ENCODE data around the gene ATOH8.

ATOH8 gene

DNA sequence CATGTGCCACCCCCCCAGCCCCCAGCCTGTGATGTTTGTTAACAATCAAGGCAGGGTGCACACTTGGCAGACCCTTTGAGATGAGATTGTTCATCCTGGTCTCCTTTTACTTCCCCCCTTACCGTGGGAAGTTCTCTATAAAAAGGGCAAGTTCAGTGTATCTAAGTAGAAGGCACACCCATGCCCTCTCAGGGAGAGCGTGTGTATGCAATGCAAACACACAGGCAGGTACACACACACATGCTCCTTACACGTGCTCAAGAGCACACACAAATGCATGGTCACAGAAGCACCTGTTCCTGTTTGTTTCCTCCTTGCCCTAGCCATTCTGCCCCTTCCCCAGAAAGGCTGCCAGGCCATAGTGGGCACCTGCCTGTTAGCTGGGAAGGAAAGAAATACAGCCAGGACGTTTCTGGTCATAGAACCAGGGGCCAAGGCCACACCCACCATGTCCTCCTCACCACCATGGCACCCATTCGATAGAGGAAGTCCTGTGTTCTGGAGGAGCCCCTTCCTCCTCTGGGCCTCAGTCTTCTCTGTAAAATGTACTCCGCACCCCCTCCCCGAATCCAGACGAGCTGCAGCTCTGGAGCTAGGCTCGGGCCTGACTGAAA, 3.1 kb downstream of the ATOH8 start:
- DNase-seq = no peak

DNA sequence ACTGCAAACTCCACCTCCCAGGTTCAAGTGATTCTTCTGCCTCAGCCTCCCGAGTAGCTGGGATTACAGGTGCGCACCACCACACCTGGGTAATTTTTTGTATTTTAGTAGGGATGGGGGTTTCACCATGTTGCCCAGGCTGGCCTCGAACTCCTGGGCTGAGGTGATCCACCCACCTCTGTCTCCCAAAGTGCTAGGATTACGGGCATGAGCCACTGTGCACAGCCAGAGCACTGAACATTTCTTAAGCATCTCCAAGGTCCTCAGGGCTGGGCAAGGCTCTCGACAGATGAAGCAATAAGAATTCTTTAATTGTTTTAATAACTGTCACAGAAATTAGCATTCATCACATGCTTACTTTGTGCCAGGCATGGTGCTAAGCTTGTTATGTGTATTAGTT, 4.1 kb downstream of the ATOH8 start:
- no peak for DNase-seq

DNA sequence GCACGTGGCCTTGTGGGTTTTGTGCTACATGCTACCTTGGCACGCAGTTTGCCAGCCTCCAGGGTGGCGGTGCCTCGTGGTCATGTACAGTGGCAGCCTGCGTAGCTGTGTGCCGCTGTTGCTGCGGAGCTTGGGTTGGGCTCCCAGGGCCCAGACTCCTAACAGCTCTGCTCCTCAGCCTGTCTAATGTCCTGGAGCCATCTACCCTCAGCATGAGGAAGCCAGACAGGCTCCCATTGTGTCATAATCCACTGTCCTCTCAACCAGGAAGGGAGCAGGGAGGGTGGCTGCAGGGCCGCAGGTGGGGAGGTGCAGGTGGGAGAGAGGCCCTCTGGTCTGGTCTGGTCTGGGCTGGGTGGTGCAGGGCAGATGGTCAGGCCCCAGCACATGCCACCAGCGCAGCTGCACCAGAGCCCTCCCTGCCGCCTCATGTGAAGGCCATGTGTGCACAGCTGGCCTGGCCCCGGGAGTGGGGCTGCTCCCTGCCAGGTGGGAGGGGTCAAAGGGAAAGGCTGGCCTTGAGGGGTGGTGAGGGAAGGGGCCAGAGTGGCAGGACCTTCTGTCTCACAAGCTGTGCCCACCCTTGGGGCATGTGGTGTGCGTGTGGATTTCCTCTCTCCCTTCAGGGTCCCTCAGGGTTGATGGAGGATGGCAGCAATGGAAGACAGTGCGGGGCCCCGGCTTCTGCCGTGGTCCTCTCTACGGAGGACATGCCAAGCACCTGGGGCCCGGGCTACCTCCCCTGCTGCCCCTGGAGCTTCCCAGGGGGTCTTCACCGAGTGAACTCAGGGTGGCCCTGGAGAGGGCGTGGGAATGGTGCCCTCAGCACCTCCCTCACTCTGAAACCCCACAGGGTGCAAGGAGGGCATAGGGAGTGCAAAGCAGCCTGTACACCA, 4.8 kb downstream of the ATOH8 start:
- no peak for DNase-seq

DNA sequence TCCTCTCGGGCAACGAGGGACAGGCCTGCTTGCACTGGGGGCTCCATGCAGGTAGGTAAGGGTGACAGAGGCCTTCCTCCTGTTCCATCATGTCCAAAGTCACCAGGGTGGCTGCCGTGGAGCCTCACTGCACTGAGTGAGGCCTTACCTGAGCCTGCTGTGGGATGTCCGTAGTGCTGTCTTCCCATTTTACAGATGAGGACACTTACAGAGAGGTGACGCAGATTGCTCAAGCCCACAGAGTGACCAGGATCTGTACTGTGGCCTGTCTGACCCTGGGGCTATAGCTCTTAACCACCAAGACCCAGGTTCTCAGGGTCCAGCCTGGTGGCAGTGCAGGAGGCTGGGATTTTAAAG, 5.4 kb downstream of the ATOH8 start:
- no peak for DNase-seq

DNA sequence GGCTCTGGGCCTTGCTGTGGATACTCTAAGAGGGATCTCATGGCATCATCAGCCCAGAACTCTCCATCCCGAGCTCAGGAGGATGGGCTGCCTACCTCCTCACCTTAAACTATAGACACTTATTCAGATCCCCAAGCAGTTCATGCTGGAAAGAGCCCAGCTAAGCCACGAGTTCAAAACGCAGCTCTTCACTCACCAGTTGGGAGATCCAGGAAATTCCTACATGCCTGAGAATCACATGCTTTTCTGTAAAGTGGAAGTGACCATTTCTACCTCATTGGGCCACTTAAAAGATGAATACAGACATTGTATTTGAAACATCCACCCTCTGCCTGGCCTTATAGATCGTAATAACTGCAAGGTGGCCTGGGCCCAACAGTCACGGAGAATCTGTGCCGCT, 6.6 kb downstream of the ATOH8 start:
- DNase-seq = no peak

DNA sequence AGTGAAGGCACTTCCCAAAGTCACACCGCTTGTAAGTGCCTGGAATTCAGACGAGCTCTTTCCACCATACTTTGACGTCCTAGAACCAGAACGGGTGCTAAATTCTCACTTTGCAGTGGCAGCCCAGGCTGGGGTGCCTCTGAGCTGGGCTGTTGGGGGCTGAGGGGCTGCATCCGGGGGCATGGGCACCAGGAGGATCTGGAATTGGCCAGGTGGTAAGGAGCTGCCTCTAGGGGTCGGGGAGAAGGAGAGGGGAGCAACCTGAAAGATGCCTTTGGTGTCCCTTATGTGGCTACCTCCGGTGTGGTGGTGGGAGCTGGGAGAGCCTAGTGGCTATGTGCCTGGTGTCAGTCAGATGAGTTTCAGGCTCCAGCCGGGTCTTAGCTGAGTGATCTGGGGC, 7.1 kb downstream of the ATOH8 start:
- DNase-seq = no peak

DNA sequence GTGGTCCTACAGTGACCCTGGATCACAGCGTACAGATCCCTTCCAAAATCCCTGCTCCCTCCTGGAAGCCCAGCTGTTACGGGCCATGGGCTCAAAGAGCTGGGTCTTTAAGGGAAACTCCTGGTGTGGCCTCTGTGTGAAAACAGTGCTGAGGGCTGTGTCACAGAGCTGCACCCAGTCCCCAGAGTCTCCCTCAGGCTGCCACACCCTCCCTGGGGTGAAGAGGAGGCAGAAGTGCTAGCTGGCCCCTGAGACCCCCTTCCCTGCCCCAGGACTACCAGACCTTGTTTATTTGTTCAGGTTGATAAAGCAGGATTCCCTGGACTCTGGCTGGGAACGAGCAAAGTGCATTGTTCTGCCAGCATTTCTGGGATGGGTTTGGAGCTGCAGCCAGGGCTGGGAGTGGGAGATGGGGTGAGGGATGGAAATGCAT, 7.7 kb downstream of the ATOH8 start:
- no peak for DNase-seq

DNA sequence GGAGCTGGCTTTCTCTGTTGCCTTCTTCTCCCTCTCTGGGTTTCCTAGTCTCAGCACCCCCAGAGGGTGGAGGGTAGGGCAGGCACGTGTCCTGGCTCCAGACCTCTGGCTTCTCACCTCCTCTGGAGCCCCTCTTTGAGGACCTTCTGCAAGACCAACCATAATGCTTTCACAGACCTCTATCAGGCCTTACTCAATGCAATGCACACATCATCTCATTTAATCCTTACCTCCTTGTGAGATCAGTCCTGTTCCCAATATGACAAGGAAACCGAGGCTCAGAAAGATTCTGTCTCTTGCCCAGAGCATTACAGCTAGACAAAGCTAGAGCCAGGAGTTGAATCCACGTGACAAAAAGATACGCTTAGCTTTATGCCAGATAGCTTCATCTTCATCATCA, 8.2 kb downstream of the ATOH8 start:
- no peak for DNase-seq

DNA sequence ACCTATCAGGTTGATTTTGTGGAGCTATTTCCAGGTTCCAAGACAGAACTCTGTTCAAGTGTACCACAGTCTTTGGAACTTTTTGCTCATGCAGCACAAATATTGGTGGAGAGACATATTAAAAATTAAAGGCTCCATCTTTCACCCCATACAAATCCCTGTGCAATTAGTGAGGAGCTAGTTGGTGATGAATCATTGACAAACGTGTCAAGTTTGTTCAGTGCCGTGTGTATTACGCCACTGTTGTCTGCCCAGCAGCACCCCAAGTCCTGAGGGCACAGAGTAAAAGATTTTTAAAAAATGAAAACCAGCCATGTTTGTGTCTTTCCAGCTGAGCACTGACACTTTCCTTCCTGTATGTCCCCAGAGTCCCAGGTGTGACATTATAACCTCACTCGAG, 9.3 kb downstream of the ATOH8 start:
- DNase-seq = no peak

DNA sequence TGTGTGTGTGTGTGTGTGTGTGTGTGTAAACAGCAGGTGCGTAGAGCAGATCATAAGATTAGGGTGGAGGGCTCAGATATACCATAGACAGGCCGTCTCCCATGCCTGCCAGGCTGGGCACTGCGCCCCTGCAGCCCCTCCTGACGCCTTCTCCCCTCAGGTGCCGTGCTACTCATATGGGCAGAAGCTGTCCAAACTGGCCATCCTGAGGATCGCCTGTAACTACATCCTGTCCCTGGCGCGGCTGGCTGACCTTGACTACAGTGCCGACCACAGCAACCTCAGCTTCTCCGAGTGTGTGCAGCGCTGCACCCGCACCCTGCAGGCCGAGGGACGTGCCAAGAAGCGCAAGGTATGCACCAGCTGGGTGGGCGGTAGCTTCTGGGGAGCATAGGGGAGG, 10.0 kb downstream of the ATOH8 start:
- DNase-seq = no peak

DNA sequence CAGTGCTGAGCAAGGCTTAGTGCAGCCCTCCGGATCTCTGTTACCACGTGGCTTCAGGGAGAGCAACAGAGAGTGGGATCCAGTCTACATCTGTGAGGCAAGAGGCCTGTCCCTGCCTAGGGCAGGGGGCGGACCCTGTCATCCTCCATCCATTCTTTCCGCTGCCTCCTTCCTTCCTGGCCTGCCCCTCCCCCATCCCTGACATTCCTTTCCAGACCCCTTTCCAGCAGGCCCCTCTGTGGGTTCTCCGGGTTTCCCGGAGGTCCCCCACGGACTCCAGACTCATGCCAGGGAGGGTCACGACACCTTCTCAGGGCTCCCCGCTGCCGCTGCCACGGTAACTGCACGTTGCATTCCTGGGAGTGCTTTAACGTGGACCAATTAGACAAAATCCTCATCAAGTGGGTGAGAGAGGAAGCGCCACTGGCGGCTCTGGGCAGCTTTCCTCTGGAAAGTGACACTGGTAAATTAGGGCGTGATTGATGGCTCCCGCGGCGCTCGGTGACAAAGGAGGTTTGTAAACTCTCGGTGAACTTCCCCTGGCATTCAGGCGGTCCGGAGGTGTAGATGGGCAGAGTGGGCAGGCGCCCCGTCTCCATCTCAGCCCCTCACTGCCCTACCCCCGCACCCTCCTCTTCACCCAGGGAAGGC, 11.4 kb downstream of the ATOH8 start:
- DNase-seq = no peak

DNA sequence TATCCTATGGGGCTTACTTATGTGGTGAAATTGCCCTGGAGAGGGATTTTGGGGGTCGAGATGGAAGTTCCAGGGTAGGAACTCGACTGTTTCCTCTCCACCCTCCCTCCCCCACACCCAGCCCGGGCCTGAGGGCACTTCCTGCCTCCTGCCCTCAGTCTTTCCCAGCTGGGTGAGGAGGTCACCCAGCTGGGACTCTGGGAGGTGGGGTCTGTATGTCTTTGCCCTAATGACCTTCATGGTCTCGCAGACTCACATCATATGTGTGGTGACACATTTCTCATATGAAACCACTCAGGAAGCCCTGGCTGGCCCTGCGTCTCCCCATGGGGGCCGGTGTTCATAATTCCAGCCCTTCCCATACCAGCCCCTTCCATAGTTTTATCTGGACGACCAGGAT, 12.4 kb downstream of the ATOH8 start:
- no peak for DNase-seq

DNA sequence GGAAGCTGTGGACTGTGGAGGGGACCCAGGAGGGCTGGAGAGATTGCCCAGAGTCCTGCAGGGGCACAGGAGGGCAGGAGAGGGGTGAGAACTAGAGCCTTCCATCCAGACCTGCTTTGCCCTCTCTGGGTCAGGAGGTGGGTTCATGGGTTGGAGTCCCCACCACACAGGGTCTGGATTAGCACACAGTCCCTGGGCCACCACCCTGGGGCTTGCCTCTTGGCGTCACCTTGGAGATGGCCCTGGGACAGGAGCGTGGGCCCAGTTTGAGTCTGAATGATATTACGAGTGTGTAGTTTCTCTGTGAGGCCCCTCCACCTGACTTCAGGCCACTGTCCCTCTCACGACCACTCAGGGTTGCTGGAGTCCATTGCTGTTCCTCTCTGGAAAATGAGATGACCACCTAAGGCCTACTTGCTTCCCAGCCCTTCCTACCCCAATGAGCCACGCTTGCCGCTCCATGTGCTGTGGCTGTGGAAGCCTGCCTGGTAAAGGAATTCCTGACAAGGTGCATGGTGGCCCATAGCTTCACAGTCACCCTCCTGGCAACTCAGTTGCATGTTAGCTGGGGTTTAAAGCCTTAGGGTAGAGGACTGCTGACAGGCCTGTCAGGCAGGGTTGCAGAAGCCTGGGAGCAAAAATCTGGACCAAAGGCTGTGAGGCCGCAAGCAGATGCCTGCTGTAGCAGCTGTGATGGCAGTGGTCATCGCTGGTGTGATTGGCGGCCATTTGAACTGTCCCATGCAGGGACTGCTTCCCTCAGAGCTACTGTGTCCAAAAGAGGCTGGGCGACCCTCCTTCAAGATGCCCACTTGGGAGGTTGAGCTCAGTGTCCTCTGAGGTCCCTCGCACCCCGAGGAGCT, 14.2 kb downstream of the ATOH8 start:
- no peak for DNase-seq

DNA sequence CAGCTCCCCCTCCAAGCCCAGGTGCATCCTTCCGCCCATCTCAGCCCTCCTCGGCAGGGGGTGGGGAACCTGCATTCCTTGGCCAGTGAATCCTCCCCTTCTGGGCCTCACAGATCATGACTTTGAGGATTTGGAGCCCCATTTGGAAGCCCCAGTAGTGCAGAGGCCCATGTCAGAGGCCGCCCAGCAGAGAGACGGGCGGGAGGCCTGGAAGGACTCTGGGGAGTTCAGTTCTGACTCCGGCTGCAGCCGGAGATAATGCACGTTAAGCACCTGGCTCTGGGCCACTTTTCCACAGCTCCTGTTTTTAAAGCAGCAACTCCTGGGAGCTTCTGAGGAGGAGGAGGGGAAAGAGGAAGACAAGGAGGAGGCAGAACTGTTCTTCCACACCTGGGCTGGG, 14.9 kb downstream of the ATOH8 start:
- peak; percentile 18 for DNase-seq

DNA sequence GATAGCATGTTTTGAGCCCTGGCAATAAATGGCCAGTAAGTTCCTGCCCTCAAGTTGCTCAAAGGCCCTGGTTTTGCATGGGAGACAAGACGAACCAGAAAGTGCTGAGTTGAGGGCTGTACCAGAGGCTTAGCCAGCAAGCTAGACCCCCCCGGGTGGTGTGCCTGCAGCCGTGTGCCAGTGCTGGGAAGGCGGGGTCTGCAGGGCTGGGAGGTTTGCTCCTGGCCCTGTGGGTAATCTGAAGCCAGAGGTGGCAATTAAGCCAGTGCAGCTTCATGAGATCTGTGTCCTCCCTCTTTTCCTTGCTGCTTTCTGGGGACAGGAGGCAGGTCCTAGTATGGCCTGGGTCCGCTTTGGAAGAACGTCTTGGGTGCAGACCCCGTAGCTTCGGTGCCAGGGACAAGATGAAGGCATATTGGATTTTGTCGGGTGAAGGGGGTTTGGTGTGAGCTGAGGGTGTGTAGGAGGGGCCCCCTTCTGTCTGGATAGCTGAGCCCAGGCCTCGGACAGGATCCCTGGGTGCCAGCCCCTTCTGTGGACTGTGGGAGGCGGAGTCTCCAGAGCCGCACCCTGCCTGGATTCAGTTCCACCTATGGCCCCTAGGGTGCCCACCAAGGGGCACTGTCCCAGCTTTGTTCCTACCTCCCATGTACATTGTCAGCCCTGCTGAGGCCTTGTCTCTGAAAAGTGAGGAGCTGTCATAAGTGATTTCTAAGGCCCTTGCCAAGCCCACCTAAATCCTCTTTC, 15.6 kb downstream of the ATOH8 start:
- DNase-seq = no peak

DNA sequence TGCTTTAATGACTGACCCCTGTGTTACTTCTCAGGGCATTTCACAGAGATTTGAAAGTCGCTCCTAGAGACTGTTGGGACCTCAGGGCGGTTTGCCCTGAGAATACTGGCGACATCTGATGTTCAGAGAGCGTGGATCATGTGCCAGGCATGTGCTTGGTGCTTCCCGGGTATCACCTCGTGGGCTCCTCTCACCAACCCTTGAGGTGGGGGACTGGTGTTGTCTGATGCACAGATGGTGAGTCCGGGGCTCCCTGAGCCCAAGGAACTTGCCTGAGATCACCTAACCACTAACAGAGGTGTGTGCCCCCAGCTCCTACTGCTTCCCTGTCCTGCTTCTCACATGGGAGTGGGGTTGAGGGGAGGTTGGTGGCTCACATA, 16.2 kb downstream of the ATOH8 start:
- DNase-seq = no peak

DNA sequence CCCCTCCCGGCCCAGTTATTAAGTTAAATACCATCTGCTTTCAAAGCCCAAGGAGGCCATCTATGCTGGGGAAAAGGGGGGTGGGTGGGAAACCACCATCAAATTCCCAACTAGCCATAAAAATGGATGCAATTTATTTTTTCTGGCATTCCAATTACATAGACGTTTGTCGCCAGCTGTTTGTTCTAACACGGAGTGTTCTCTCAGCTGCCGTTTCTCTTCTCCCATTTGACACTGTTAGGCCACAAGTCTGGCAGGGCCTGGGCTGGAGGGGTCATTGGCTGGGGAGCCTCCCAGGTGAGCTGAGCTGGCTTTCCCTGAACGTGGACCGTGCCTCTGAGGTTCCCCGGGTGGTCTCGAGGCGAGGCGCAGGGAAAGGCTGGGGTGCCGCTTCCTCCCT, 16.6 kb downstream of the ATOH8 start:
- no peak for DNase-seq

DNA sequence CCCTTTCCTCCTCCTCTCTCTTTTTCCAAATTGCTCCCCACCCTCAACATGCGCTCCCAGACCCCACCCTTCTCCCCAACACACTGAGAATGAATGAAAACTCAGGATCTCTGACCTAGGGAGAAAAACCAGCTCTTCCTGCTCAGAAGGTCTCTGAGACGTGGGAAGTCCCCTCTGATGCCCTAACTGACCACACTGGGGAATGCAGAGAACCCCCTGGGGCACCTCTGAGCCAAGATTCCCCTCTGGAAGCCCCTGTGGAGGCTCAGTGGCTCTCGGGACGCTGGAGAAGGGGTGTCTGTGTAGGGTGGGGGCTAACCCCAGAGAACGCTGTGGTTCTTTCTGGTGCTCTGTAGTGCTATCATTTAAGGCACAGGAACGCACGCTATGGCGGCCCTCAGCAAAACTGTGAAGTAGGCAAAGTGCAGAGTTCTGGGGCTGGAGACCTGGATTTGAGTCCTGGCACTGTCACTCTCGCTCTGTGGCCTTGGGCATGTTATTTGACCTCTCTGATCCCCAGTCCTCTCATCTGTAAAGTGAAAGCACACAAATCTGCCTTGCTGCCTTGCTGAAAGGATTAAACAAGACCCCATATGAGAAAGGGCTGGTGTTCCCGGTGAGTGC, 17.1 kb downstream of the ATOH8 start:
- DNase-seq = no peak

DNA sequence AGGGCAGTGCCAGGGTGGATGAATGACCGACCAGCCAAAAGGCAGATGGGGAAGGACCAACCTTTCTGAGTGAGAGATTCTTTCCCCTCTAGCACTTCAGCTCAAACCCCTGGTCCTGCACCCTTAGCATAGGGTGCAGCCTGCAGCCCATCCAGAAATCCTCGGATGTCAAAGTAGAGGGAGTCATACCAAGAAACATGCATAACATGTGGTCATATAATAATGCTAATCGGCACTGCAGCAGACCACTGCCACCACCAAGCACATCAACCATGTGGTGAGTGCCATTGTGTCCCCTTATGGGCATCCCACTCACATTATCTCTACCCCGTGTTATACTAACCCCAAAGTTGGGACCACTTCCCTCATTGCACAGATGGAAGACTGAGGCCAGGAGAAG, 17.7 kb downstream of the ATOH8 start:
- no peak for DNase-seq

DNA sequence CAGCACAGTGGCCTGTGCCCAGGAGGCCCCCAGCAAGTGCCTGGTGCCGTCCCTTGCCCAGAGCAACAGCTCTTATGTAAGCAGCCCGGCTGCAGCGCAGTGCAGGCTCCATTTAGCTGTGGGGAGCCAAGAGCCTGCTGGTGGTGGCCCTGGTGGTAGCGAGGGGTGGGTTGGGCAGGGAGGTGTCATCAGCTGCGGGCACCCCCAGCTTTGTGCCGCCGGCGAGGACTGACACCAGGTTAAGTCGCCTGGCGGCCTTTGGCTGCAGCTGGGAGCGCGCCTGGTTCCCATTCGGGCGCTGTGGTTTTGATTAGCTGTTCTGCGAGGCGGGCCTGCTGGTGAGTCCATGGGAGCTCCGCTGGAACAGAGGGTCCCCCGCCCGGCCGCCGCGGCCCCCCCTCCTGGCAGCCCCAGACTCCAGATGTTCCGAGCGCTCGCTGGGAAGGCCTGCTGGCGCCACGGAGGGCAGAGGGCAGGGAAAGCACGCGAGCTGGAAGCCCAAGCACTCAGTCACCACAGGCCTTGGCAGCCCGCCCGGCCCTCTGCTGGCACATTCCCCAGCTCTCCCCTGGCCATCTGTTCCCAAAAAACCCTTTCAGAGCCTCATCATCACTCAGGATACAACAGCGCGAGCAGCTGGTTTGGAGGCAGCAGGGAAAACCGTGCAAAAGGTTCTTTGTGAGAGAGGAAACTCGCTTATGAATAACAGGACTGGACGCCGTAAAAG, 18.4 kb downstream of the ATOH8 start:
- DNase-seq = peak; percentile 40

DNA sequence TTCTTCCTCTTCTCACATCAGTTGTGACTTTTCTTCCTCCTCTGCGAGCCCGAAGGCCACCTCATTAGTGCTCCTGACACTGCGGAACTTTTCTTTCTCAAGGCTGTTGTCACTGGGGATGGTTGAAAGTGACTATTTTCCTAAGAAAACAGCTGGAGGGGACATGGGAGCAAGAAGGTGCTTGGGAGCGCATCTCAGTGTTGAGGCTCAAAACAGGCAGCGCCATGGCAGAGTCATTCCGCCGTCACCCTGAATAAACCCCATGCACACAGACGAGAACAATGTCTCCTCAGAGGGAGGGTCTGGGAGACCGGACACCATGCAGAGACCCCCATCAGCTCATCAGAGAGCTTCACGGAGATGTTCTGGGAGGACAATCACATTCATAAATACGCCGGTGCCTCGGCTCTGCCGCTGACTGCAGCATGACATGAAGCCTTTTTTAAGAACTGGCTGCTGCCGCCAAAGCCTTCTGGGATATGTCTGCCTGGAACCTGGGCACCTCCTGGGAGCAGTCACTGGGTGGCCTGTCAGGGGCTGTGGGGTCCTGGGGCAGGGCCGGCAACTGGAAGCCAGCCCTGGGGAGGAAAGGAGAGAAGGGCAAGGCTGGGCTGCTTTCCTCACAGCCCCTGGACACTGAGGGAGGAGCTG, 19.2 kb downstream of the ATOH8 start:
- no peak for DNase-seq
